ENCODE results near the gene FAM124A.

FAM124A gene, protein sequence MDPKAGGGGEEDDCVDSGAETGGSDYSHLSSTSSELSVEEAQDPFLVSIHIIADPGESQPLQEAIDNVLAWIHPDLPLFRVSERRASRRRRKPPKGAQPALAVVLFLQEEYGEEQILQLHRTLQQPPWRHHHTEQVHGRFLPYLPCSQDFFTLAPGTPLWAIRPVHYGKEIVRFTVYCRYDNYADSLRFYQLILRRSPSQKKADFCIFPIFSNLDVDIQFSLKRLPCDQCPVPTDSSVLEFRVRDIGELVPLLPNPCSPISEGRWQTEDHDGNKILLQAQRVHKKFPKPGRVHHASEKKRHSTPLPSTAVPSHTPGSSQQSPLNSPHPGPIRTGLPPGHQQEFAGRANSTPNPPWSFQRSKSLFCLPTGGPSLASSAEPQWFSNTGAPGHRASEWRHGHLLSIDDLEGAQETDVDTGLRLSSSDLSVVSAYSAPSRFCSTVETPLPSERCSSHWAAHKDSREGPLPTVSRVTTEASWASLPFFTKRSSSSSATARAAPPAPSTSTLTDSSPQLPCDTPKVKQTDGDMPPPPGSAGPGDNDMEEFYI

DNA sequence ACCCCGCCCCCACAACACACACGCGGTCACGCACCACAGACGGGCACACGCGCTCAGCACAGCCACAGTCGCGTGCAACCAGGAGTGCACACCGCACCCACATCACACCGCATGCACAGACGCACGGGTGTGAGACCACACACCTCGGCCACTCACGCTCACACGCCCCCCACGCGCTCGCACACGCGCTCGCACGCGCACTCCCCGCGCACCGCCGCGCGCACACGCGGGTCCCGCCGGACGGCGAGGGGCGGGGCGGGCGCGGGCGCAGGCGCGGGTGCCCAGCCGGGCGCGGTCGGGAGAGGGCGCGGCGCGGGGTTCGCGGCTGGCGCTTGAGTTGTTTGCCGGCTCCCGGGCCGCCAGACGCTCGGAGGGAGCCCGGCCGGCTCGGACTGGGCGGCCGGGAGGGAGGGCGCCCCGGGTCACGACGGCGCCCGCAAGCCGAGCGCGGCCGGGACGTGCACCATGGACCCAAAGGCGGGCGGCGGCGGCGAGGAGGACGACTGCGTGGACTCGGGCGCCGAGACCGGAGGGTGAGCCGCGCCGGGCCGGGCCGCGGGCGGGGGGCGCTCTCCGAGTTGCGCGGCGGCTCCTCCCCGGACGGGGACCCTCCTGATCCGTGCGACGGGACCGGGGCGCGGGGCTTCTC, at the start of gene FAM124A:
Gene FAM124A, plus strand, starts transcription at position 362 of the 649 bp plus-strand sequence. Its CDS starts 104 bp downstream, at position 466.
- in situ Hi-C loops (cut with MboI; ENCODE audit: low sequenced_read_pairs): no loop called here

DNA sequence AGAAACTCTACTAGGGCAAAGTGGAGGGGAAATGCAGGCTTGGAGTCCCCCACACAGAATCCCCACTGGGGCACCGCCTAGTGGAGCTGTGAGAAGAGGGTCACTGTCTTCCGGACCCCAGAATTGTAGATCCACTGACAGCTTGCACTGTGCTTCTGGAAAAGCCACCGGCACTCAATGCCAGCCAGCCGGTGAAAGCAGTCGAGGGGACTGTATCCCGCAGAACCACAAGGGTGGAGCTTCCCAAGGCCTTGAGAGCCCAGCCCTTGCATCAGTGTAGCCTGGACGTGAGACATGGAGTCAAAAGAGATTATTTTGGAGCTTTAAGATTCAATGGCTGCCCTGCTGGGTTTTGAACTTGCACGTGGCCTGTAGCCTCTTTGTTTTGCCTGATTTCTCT, 47.2 kb upstream of the FAM124A start:
- in situ Hi-C loops (cut with MboI; ENCODE audit: low sequenced_read_pairs): no loop called here

DNA sequence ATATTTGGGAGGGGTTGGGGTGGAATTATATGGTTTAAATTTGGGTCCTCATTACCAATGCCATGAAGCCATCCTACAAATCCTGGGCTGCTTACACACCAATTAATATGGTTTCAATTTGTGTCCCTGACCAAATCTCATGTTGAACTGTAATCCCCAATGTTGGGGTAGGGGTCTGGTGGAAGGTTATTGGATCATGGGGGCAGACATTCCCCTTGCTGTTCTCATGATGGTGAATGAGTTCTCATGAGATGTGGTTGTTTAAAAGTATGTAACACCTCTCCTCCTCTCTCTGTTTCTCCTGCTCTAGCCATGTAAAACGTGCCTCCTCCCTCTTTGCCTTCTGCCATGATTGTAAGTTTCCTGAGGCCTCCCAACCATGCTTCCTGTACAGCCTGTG, 46.6 kb upstream of the FAM124A start:
- in situ Hi-C loops (cut with MboI; ENCODE audit: low sequenced_read_pairs): no loop called here

DNA sequence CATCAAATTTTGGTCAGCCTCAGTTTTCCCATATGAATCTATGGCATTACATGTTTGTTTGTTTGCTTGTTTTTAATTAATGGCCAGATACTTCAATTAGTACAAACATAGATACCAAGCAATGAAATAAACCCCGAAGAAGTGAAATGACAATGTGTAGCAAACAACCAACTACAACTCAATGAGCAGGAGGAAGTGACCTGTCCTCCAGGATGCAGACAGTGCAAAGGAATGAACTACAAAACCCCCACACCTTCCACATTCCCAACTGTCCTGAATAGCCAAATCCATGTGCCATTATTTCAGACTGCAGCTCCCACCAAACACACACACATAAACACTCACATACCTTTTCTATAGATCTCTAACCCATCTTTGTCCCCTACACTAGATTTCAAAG, 45.0 kb upstream of the FAM124A start:
- in situ Hi-C loops (cut with MboI; ENCODE audit: low sequenced_read_pairs): no loop called here

DNA sequence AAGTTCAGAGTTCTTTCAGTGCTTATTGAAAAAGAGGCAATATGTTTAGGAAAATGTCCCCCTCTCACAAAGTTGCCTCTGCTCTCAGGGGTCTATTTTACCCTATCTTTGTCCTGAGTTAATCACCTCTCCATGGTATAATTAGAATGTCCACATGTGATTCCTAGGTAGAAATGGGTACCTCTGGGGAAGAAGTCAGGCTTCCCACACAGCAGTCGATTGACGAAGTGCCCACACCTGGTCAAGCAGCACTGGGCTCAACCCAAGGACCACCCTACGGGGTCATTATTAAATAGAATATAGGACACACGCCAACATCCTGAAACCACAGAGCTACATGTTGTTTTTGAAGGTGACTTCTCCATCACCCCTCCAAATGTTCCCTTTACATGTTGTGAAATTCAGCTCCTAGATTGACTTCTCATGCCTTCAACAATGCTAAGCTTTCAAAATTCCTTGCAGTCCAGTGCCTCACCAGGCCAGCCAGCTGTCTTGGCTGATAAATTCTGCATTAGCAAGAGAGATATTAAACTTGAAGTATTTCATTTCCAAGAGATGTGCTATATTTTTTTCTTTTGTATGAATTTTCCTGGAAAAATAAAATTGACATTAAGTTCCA, 43.6 kb upstream of the FAM124A start:
- in situ Hi-C loops (cut with MboI; ENCODE audit: low sequenced_read_pairs): no loop called here

DNA sequence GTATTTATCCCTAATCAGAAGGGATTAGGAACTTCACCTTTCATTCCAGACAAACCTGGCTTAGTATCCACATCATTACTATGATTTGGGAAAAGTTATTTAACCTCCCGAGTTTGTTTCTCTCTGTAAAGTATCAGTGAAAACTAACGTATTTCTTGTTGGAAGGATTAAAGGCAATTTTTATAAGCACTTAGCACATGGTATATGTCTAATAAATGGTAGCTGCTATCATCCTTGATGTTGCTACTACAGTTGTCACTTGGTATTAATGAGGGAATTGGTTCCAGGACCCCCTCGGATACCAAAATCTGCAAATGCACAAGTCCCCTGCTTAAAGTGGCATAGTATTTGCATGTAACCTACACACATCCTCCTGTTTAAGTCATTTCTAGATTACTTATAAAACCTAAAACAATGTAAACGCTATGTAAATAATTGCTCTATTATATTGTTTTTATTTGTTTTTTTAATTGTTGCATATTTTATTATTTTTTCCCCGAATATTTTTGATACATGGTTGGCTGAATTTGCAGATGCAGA, 42.7 kb upstream of the FAM124A start:
- in situ Hi-C loops (cut with MboI; ENCODE audit: low sequenced_read_pairs): no loop called here

DNA sequence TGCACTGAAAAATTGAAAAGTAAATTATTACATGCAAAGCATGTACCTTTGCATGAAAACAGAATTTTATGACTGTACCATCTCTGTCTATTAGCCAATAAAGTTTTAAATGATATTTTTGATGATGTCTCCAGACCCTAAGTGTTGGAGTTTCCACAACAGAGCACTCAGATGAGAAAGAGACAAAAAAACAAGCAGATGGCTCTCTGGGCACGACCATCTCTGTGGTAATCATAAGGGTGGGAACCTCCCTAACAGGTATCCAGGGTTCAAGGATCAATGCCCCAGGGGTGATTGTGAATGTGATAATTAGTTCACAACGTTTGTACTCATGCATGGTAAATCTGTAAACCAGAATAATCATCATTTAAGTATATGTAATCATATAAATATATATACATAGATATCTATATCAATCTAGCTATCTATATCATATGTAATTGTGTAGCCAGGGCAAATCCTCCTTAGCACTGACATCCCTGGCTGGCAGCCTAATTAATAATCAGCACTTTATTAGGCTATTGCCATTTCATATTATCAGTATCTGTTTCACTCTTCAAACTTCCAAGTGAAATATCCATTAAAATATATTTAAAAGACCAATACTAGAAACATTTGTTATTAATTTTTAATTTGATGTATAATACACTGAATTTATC, 41.2 kb upstream of the FAM124A start:
- in situ Hi-C loops (cut with MboI; ENCODE audit: low sequenced_read_pairs): no loop called here

DNA sequence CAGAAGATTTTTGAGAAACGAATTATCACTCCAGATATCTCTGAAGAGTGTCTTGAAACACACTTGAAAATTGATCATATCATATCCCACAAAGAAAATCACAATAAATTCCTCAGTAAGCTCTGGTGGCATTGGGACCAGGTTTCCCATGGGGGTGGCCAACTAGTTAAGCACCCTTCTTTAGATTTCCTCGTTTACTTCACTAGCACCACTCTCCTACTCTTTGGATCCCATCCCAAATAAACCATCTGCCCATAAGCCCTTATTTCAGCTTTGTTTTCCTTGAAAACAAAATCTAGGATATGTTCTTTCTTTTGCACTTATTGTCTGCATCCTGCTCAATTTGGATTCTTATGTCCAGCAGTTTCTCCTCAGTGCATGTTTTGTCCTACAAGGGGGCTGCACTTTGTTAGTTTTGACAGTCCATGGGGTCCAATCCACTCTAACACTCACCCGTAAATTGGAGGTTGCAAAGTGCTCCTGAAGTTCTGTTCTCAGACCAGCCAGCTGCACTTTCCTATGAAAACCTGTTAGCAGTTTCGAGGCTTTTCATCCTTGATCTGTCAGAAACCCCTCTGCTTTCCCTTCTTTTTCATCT, 40.3 kb upstream of the FAM124A start:
- in situ Hi-C loops (cut with MboI; ENCODE audit: low sequenced_read_pairs): no loop called here

DNA sequence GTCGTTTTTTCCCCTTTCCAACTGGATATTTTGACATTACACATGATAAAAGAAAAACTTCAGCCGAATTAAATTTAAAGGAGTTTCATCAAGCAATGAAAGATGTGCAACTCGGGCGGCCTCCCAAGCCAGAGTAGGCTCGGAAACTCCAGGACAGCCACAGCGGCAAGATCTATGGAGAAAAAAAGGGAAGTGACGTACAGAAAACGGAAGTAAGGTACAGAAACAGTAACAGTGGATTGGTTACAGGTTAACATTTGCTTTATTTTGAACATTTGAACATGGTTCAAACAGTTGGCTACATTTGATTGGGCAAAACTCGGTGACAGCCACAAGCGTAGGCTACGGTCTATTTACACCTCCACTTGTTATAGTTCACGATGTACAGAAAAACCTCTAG, 30.5 kb upstream of the FAM124A start:
- in situ Hi-C loops (cut with MboI; ENCODE audit: low sequenced_read_pairs): no loop called here

DNA sequence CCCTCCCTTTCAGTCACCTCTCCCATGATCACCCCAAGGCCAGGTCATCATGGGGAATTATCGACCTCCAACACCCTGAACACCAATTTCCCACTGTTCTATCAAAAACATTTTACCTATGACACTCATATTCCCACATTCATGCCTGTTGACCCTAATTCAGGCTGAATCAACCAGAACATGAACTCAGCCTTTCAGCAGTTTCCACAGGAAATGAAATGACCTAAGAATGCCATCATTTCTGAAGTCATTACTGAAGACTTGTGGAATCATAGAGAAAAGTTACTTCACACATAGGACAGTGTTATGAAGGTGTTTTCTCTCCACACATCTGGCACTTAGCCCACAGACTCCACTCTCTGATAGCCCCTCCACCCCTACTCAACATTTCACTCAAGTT, 29.9 kb upstream of the FAM124A start:
- in situ Hi-C loops (cut with MboI; ENCODE audit: low sequenced_read_pairs): no loop called here

DNA sequence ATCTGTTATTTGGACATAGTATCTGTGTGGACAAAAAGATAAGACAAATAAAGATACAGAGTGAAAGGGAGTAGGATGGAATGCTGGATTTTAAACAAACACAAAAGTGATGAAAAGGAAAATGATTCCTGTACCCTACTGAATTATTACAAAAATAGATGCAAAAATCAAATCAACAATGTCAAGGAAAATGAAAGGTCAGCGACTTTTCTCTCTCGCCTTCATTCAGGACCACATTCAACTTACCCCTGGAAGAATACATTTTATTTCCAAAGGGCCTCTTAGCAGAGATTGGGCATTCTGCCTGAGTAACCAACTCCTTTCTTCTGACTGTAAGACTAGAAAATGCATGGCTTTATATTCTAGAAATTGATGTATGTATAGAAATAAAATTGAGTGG, 28.8 kb upstream of the FAM124A start:
- in situ Hi-C loops (cut with MboI; ENCODE audit: low sequenced_read_pairs): no loop called here

DNA sequence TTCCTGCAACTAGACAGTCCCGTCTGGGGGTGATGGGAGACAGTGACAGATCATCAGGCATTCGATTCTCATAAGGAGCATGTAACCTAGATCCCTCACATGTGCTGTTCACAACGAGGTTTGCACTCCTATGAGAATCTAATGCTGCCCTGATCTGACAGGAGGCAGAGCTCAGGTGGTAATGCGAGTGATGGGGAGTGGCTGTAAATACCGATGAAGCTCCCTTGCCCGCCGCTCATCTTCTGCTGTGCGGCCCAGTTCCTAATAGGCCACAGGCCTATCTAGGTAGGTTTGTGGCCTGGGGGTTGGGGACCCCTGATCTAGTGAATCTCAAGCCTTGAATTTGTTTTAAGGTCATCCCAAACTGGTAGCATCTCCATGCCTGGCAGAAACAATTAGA, 27.3 kb upstream of the FAM124A start:
- in situ Hi-C loops (cut with MboI; ENCODE audit: low sequenced_read_pairs): no loop called here

DNA sequence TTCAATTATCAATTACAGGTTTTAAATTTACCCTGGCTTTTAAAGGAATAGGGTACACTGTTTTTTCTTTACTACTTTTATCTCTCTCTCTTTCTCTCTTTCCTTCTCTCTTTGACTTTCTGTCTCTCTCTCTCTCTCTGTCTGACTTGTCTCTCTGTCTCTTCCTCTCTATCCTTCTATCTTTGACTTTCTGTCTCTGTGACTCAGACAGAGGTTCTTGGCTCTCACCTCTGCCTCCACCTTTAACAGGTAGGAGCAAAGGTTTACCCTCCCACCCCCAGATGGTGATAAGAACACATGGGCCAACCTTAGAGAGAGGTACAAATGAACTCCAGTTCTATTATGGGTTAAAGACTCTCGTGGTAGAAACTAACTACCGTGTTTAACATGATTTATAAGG, 20.3 kb upstream of the FAM124A start:
- in situ Hi-C loops (cut with MboI; ENCODE audit: low sequenced_read_pairs): no loop called here

DNA sequence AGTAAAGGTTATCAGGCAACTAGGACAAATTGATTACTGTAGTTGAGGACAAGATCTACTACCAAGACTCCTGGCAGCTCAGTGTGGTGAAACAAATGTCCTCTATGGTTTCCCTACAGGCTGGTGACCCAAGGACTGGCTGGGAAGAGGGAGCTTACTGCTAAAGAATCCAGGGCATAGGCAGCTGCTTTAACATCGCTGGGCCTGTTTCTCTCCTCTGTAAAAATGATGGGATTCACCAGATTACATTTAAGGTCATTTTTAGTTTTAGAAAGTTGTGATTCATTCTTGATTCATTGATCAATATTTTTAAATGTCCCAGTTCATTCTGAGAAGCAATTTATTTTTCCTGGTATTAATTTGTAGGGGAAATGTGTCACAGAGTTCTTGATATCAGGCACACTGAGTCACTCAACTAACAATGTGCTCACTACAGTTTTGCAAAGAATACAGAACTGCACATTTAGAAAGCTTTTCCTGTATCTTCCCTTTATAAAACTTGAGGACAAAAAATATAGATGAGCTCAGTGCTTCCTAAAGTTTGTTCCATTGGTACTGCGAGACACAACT, 19.6 kb upstream of the FAM124A start:
- in situ Hi-C loops (cut with MboI; ENCODE audit: low sequenced_read_pairs): no loop called here

DNA sequence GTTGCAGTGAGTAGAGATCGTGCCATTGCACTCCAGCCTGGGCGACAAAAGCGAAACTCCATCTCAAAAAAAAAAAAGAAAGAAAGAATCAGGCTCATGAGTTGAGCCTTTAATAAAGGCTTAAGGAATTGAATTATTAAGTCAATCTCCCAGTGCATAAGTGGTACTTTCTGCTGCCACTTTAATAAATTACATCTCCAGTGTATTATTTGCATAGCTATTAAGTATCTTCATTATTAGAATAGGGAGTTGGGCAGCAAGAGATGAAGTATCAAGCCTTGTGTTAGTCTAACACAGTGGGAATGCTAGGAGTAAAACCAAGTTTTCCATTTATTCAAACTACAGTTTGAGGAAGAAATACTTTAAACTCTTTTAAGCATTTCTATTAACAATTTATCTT, 15.6 kb upstream of the FAM124A start:
- in situ Hi-C loops (cut with MboI; ENCODE audit: low sequenced_read_pairs): no loop called here

DNA sequence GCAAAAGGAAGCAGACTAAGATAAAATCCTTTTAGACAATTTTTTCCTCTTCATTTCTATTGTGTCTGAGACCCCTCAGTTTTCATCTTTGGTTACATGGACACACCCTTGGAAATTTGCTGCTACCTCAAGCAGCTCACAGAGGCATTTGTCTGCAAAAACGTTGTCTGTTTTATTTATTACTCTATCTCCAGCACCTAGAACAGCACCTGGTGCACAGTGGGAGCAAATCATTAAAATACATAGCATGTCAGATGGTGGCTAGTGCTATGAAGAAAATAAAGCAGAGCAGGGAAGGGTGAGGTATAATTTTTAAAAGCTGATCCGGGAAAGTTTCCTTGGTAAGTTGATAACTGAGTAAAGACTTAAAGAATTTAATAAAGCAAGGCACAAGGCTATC, 14.3 kb upstream of the FAM124A start:
- in situ Hi-C loops (cut with MboI; ENCODE audit: low sequenced_read_pairs): no loop called here

DNA sequence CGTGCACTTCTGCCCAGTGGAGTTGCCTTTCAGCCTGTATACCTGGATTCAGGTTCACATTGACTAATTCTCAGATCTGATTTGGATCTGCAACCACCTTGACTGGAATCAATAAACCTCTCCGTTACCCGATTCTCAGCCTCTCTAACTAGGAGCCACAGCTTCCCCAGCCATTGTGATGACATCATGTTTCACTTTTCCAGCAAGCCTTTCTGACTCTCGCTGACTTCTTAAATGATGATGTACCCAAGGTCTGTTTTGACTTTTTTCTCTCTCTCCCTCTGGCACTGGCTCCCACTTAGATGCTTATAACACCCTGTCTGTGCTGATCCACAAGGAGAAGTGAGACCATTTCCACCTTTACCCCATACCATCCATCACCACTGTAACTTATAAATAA, 13.5 kb upstream of the FAM124A start:
- in situ Hi-C loops (cut with MboI; ENCODE audit: low sequenced_read_pairs): no loop called here

DNA sequence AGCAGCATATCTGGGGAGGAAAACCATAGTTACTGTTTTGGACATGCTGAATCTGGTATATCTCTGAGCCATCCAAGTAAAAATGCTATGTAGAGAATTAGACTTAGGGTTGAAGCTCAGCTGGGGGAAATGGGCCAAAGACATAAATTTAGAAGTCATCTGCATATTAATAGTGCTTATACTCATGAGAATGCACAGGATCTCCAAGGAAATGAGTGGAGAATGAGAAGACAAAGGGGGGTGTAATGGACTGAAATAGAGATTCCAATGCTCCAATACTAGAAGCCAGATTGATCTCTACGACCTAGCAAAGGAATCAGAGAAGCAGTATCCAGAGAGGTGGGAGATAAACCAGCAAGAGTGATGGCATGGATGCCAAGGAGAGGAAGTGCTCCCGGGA, 10.3 kb upstream of the FAM124A start:
- in situ Hi-C loops (cut with MboI; ENCODE audit: low sequenced_read_pairs): no loop called here

DNA sequence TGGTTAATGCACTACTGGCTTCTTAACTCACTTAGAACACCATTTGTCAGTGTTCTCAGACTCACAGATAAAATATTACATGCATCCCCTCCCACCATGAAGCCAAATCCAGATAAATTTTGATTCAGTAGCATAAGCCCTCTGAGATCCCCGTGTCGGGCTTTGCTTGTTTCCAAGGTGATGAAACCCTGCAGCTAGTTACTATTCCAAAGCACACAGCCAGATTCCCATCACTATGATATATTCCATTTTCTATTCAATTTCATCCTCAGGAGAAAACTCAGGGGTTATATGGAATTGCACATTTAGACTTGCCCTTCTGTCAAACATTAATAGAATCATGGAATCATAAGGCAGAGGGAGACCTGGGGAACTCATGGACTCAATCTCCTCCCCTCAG, 9.4 kb upstream of the FAM124A start:
- in situ Hi-C loops (cut with MboI; ENCODE audit: low sequenced_read_pairs): no loop called here

DNA sequence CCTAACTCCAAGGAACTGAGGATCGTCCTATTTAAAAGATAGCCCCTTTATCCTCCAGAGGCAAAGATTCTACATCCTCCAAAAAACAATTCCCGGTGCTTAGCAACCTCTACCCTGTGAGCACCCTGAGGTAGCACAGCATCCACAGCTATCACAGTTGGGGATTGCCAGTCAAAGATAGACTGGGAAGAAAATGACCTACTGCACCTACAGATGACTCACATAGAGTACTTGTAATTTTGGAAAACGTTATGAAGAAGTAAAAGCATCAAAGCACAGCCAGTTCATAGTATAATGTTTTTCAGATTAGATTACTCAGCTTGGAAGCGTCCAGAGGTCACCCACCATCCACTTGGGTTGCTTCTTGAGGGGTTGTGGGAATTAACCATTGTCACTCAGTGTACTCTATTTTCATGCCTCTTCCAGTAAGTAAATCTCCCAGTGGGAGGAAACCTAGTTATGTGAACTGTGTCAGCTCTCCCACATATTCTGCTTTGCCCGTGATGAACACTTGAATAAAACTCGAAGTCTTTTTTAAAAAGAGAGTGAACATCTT, 8.9 kb upstream of the FAM124A start:
- in situ Hi-C loops (cut with MboI; ENCODE audit: low sequenced_read_pairs): no loop called here
